Retina (tissue), 1 donor: Measurements from ENCODE around the gene FAF1.

Source experiments
- DNase-seq: peaks from one replicate; pipeline ENCODE4 v3.0.0-alpha.2; 2016

Gene FAF1

GRCh38 chr1:50422946-50423669, 537.0 kb downstream of the FAF1 start, which contains the start of gene DMRTA2:
Gene DMRTA2, minus strand, starts transcription at chr1:50423443. Its CDS starts 1,907 bp downstream, at chr1:50421536.
- DNase-seq, result peak; percentile 82

GRCh38 chr1:50422675-50422945, 537.5 kb downstream of the FAF1 start:
- DNase-seq, result no peak

DNA sequence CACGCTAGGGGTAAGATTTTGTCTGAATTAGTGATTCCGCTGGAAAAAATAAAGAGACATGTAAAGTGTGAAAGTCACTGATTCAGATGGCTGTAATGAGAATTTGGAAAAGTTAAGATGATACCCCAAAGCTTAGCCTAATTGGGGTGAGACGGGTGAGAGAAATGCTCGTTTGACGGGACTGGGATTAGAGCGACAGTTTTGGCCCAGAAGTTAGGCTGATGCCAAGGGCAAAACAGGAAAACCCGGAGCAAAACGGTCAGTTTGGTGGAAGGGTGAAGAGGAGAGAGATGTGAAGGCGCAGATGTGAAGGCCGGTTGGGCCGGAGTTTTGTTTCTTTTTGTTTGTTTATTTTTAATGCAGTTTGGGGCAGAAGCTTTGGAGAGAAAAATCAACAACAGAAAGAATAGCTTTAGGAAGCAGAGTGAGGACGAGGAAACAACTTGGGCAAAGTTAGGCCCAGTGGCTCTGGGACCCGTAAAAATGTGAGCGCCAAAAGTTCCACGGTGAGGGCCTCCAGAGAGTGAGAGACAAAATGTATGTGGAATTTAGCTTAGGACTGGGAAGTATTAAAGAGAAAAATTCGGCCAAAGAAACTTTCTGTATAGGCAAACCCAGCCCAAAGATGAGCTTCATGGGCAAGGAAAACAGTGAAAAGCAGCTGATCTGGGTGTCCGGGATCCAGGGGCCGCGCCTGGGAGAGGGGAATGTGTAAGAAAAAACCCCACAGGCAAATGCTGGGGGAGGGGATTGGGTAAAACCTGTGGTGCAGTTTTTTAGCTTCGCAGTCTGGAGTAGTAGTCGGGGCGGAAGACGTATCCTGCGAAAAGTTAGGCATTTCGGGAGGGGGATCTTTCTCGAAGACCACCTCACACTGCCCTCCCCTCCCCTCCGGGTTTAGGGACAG, 538.0 kb downstream of the FAF1 start:
- DNase-seq, result no peak

GRCh38 chr1:50421366-50421748, 538.7 kb downstream of the FAF1 start:
- DNase-seq, result no peak

DNA sequence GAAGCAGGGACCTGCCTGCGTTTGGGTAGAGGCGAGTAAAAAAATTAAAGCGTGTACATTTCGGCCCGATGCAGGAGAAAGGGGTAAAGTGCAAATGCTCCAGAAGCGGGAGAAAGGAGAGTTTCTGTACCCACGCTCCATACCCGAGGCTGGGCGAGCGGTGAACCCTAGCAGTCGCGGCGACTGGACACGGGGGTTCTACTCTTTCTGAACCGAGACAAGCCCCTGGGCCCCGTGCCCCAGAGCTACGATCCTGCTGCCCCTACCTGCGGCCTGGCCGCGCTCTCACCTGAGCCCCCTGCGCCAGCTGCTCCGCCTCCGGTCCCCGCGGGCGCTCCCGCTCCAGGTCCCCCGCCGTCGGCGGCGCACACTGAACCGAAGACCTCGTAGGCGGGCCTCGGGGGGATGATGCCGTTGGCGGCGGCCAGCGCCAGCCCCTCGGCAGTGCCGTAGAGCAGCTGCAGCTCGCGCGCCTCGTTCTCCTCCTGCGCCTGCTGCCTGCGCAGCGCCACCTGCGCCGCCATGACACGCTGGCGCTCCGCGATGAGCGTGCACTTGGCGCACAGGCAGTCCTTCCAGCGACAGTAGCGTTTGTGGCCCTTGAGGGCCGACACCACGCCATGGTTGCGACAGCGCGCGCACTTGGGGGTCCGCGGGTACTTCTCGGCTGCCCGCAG, 539.2 kb downstream of the FAF1 start:
- DNase-seq, result peak; percentile 81

GRCh38 chr1:50419907-50420677, 540.0 kb downstream of the FAF1 start:
- DNase-seq, result peak; percentile 43

GRCh38 chr1:50419192-50419906, 540.7 kb downstream of the FAF1 start:
- peak; percentile 84 for DNase-seq

GRCh38 chr1:50418600-50419109, 541.4 kb downstream of the FAF1 start:
- DNase-seq, result peak; percentile 78

- no peak for DNase-seq
These were observed 542.0 kb downstream of the FAF1 start for GRCh38 chr1:50417946-50418599.

- DNase-seq, result peak; percentile 53
These were observed 542.6 kb downstream of the FAF1 start for GRCh38 chr1:50417507-50417906.

DNA sequence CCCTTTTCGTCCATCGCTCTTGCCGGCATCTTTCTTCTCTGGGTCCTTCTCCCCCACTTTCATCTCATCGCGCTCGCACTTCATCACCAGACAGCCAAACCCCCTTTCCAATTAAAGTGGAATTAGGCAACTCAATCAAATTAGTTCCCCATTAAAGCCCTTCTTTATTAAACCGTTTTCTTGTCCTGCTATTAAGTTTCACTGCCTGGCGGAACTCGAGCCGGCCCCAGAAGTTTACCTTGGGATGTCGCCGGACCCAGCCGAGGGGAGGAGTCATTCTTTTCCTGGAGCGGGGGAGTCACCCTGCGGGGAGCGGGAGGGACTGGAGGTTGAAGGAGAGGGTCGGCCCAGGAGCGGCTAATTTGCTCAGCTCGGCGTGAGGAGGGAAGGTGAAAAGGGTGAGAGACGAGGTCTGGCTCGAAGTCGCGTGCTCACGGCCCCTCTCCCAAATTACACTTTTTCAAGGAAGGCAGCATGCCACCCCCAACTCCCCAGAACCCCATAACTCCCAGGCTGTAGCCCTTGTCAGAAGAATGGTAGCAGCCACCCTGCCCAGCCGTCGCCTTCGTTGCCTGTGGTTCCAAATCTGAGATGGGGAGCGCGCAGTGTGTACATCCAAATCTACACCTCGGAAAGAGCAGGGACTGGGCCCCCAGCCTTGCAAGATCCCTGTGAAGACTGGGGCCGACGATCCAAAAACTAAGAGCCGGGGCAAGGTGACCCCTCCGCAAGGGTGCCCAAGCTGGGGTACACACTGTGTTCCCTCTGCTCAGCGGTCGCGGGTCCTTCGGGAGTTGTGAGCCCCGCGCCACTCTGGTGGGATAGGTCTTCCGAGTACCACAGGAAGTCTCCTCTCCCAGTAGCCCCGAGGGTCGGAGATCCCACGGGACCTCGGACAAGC, 543.3 kb downstream of the FAF1 start:
- peak; percentile 60 for DNase-seq

DNA sequence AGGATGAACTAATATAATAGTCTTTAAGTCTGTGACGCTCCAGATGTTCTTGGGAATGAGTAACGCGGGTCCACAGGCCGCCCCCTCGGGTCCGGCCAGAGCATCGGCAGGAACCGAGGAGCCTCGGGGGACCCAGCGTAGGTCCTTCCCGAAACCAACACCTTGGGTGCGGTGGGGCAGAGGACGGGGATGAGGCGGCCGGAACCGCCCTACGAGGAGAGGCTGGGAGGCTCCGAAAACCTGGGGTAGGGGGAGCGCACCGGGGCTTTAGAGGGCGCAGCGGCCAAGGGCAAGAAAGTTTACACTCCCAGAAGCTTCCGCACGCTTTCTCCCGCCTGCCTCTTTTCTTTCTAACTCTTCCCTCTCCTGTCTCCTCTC, 543.9 kb downstream of the FAF1 start:
- DNase-seq, result no peak

DNA sequence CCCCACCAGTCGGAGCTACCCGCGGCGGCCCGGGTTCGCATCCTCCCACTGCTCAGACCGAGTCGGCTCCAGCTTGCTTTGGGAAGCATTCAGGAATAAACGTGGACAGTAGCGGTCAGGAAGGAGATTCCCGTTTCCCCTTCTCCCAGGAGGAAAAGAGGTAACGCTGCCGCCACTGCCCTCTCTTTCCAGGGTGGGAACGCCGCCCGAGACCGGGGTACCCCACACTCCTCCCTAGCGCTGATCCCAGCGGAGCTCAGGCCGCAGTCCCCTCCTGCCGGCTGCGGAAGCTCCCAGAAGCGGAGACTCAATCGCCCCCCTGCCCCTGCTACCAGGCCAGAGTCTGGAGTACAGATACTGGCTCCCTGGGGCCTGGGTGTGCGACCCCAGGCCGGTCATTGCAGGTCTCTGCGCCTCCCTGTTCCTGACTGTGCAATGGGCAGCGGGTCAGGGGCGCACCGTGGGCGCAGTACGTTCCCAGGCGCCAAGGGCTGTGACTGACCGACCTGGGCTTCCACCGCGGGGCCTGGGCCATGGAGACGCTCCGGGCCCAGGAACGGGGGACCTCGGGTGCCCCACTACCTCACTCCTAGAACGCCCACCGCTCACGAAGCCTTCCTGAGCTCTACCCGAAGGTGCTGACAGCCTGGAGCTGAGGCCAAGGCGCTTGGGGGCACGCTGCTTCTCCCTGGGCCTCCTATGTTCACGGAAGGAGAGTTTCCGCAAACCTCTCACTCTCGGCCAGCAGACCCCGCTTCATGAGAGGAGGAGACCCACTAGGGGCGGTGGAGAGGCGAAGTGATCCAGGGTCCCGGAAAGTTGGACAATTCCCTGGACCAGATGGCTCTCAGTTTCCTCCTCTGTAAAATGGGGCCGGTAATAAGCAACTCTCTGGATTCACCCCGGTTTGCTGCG, 544.6 kb downstream of the FAF1 start:
- DNase-seq, result peak; percentile 54

- no peak for DNase-seq
These were observed 545.2 kb downstream of the FAF1 start for GRCh38 chr1:50414853-50415234.

- DNase-seq, result no peak
These were observed 547.1 kb downstream of the FAF1 start for GRCh38 chr1:50412813-50413476.

GRCh38 chr1:50405814-50406213, 554.3 kb downstream of the FAF1 start:
- DNase-seq, result no peak

GRCh38 chr1:50393522-50394120, 566.4 kb downstream of the FAF1 start:
- DNase-seq, result no peak
